ENCODE results near the gene TREH.
"Not testable (repeated sequence)": the region's sequence is repeated elsewhere in the genome, so short reads cannot be mapped to it uniquely, and the experiment has no call there.

TREH gene

GRCh38 chr11:118715245-118715831 lies 35.9 kb upstream of the TREH start:
- TF ChIP-seq FOXK2 (IDR thresholded peaks at IDR 0.05) (no peak), TARDBP (IDR thresholded peaks at IDR 0.05) (no peak), ELF4 (IDR thresholded peaks at IDR 0.05) (no peak), FOXA1 (IDR thresholded peaks at IDR 0.05) (no peak), ZNF384 (IDR thresholded peaks at IDR 0.05) (no peak), NFRKB (IDR thresholded peaks at IDR 0.05) (no peak), LEF1 (IDR thresholded peaks at IDR 0.05; ENCODE audit: borderline replicate concordance) (no peak), CTBP1 (IDR thresholded peaks at IDR 0.05; ENCODE audit: borderline replicate concordance) (no peak), SP1 (IDR thresholded peaks at IDR 0.05) (no peak), FOXM1 (IDR thresholded peaks at IDR 0.05; ENCODE audit: borderline replicate concordance) (no peak), SUZ12 (IDR thresholded peaks at IDR 0.05) (no peak), ARNT (IDR thresholded peaks at IDR 0.05) (no peak), L3MBTL2 (conservative IDR thresholded peaks at IDR 0.05) (no peak), BHLHE40 (IDR thresholded peaks at IDR 0.05; ENCODE audit: borderline replicate concordance) (no peak)
- TF ChIP-seq, protein P1, sequence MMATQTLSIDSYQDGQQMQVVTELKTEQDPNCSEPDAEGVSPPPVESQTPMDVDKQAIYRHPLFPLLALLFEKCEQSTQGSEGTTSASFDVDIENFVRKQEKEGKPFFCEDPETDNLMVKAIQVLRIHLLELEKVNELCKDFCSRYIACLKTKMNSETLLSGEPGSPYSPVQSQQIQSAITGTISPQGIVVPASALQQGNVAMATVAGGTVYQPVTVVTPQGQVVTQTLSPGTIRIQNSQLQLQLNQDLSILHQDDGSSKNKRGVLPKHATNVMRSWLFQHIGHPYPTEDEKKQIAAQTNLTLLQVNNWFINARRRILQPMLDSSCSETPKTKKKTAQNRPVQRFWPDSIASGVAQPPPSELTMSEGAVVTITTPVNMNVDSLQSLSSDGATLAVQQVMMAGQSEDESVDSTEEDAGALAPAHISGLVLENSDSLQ (IDR thresholded peaks at IDR 0.05): no peak
- DNase-seq (ENCODE audit: extremely low spot score): no peak
- CTCF ChIA-PET: no interaction called here
- POLR2A ChIA-PET: interaction anchor here (1.3 kb wide), 1 partner anchor 77 kb away, joined by 4 read pairs; no protein-coding TSS in a partner anchor

DNA sequence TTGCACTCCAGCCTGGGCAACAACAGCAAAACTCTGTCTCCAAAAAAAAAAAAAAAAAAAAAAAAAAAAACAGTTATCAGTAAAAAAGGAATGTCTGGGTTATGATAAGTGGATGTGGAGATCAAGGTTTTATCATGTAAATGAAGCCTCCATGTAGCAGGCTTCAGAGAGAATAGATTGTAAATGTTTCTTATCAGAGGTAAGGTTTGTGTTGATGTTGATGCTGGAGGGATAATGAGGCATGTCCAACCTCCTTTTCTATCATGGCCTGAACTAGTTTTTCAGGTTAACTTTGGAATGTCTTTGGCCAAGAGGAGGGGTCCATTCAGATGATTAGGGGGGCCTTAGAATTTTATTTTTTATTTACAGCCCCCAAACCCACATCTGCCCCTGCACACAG lies 35.4 kb upstream of the TREH start:
- TF ChIP-seq ZNF384 (IDR thresholded peaks at IDR 0.05): 0 out of 2 replicates have a peak, but pooled peaks have one; percentile 35
- TF ChIP-seq TARDBP (IDR thresholded peaks at IDR 0.05): no peak
- TF ChIP-seq CTBP1 (IDR thresholded peaks at IDR 0.05; ENCODE audit: borderline replicate concordance): no peak
- ChIA-PET CTCF (no interaction called here), POLR2A (interaction anchor here (1.3 kb wide), 1 partner anchor 78 kb away, joined by 4 read pairs; no protein-coding TSS in a partner anchor)
- DNase-seq (ENCODE audit: extremely low spot score): no peak

- CTCF ChIA-PET; POLR2A ChIA-PET; DNase-seq (ENCODE audit: extremely low spot score): not testable (repeated sequence)
Observed at GRCh38 chr11:118714416-118714815, 35.0 kb upstream of the TREH start.

GRCh38 chr11:118708296-118708695 lies 28.8 kb upstream of the TREH start:
- ChIA-PET CTCF (no interaction called here), POLR2A (no interaction called here)
- TF ChIP-seq ARNT (IDR thresholded peaks at IDR 0.05) (no peak), BHLHE40 (IDR thresholded peaks at IDR 0.05; ENCODE audit: borderline replicate concordance) (no peak)
- no peak for DNase-seq (ENCODE audit: extremely low spot score)

DNA sequence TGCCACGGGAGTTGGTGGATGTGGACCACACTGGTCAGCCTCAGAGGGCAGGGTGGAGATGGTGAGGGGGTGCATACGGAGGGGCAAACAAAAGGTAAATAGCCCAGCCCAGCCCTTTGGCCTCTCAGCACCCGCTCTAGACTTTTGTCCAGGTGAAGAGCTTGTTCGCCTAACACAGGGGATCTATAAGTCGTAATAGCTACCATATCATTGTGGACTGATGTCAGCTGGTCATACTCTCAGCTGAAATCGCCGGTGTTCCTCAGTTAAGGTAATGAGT lies 27.0 kb upstream of the TREH start:
- DNase-seq (ENCODE audit: extremely low spot score): no peak
- ChIA-PET CTCF (no interaction called here), POLR2A (no interaction called here)
- TF ChIP-seq TARDBP (IDR thresholded peaks at IDR 0.05) (no peak), LEF1 (IDR thresholded peaks at IDR 0.05; ENCODE audit: borderline replicate concordance) (no peak), ELF4 (IDR thresholded peaks at IDR 0.05) (no peak), SUZ12 (IDR thresholded peaks at IDR 0.05) (no peak)

- CTCF ChIA-PET: no interaction called here
- POLR2A ChIA-PET: no interaction called here
- no peak for DNase-seq (ENCODE audit: extremely low spot score)
- TF ChIP-seq ZNF384 (IDR thresholded peaks at IDR 0.05) (no peak), FOXA1 (IDR thresholded peaks at IDR 0.05) (no peak), SUZ12 (IDR thresholded peaks at IDR 0.05) (no peak), FOXM1 (IDR thresholded peaks at IDR 0.05; ENCODE audit: borderline replicate concordance) (no peak), TARDBP (IDR thresholded peaks at IDR 0.05) (no peak), NFRKB (IDR thresholded peaks at IDR 0.05) (no peak), CTBP1 (IDR thresholded peaks at IDR 0.05; ENCODE audit: borderline replicate concordance) (no peak), L3MBTL2 (conservative IDR thresholded peaks at IDR 0.05) (no peak), ARNT (IDR thresholded peaks at IDR 0.05) (no peak), HDGF (IDR thresholded peaks at IDR 0.05; ENCODE audit: borderline replicate concordance) (no peak), LEF1 (IDR thresholded peaks at IDR 0.05; ENCODE audit: borderline replicate concordance) (no peak), FOXK2 (IDR thresholded peaks at IDR 0.05) (no peak), SP1 (IDR thresholded peaks at IDR 0.05) (no peak), ELF4 (IDR thresholded peaks at IDR 0.05) (no peak), BHLHE40 (IDR thresholded peaks at IDR 0.05; ENCODE audit: borderline replicate concordance) (no peak)
- TF ChIP-seq, protein P1 (IDR thresholded peaks at IDR 0.05): no peak
Observed at GRCh38 chr11:118705791-118706545, 26.5 kb upstream of the TREH start.

GRCh38 chr11:118705111-118705741 lies 25.8 kb upstream of the TREH start:
- DNase-seq (ENCODE audit: extremely low spot score): no peak
- TF ChIP-seq, protein P1 (IDR thresholded peaks at IDR 0.05): no peak
- TF ChIP-seq FOXA1 (IDR thresholded peaks at IDR 0.05) (no peak), TARDBP (IDR thresholded peaks at IDR 0.05) (no peak), FOXM1 (IDR thresholded peaks at IDR 0.05; ENCODE audit: borderline replicate concordance) (no peak), CTBP1 (IDR thresholded peaks at IDR 0.05; ENCODE audit: borderline replicate concordance) (no peak), NFRKB (IDR thresholded peaks at IDR 0.05) (no peak), ARNT (IDR thresholded peaks at IDR 0.05) (no peak), SUZ12 (IDR thresholded peaks at IDR 0.05) (no peak), HDGF (IDR thresholded peaks at IDR 0.05; ENCODE audit: borderline replicate concordance) (no peak), ELF4 (IDR thresholded peaks at IDR 0.05) (no peak), BHLHE40 (IDR thresholded peaks at IDR 0.05; ENCODE audit: borderline replicate concordance) (no peak), L3MBTL2 (conservative IDR thresholded peaks at IDR 0.05) (no peak), SP1 (IDR thresholded peaks at IDR 0.05) (no peak), FOXK2 (IDR thresholded peaks at IDR 0.05) (no peak), ZNF384 (IDR thresholded peaks at IDR 0.05) (no peak), LEF1 (IDR thresholded peaks at IDR 0.05; ENCODE audit: borderline replicate concordance) (no peak)
- ChIA-PET CTCF (no interaction called here), POLR2A (no interaction called here)

Data from HEK293T (cell line).